Activated CD4-positive, alpha-beta T cell treated with anti-CD3 and anti-CD28 coated beads for 4 hours (primary cell): ENCODE results near the gene BCL2L13.
A peak's percentile ranks its signal among the peaks of the same experiment; 100 is the strongest.
"Not testable (repeated sequence)": the region's sequence is repeated elsewhere in the genome, so short reads cannot be mapped to it uniquely, and the experiment has no call there.

Experiments
- DNase-seq, 2 donors: peaks; one replicate each; pipeline ENCODE4 v3.0.0-alpha.2; 2020

The BCL2L13 gene

DNA sequence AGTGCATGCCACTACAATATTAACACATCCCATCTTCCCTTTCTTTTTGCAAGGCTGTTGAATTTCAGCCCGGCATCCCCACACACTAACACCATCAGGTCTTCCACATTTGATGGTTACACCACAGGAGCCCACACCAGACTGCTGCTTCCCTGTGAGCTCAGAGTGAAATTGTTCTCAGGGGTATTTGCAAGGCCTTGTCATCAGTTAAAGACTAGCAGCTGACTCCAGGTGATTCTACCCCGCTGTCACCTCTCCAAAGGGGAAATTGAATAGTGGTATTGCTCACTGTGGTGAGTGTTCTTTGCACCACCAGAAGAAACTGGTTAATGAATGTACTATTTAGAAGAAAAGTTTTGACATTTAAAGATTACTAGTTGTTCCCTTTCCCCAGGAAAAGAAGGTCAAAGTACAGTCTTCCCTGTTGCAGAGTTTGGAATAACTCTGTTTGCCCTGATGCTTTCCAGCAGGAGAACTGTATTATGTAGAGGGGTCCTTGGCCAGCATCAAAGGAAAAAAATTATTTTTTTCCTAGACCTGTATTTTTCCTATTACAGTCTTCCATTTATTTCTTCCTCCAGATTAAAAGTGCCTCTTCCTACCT lies 93.8 kb downstream of the BCL2L13 start:
- DNase-seq: no peak

DNA sequence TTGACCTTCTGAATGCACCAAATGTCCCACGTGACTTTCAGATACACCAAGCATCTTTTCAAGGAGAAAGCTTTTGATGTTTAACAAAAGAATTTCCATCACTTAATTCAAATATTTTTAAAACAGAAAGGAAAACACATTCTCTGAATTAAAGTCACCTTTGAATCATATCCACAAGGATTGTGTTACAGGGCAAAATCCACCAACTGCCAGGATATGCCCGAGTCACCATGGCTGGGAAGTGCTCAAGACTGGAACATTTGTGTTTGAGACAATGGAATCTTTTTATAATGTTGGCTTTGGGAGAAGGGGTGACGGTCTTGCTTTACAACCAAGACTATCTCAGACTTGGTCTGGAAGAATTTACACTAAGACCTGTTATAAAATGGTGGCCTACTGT lies 94.9 kb downstream of the BCL2L13 start:
- DNase-seq: no peak

DNA sequence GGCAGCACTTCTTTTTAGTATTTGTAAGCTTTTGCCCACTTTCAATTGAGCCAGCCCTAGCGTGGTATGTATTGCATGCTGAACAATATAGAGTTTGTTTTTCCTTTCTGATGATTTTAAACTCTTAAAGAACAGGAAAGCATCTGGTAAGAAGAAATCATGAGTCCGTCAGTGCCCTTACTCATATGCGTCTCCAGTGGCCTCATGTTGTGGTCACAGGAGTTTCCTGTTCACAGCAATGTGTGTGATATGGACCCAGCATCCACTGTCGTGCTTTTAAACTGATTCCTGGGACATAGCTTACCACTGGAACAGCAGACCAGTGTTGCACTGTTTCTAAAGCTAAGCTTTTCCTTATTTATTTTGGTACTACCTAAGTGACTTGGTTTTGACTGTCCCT lies 95.6 kb downstream of the BCL2L13 start:
- DNase-seq: no peak

DNA sequence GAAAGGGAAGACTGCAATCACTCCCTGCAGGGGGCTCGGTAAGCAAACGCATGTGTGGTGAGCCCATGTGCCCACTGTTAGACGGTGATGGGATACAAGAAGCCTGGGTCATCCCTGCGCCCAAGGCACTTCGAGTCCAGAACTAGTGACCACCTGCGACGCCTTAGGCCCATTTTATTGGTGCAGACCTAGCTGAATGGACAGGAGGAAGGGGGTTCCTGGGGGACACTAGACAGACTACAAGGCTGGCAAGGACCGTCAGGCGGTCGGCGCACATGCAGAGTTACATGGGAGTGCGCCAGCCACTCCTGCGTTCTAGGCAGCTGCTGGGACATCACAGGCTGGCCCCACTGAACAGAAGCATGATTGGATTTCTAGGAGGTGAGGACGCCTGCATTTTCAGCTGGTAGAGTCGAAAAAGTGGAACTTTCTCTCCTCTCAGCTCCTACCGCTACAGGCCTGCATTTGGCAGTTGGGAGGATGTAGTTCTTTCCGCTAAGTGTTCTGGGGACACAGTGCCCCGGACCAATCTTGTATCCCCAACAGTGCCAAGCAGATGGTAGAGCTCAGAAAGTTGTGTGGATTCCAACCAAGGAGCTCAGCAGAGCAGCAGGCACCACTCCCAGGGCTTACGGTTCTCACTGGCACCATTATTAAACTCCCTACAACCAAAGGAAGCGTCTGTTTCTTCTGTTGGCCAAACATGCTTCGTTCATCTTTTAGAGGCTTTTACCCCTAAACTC lies 100.0 kb downstream of the BCL2L13 start:
- no peak for DNase-seq

DNA sequence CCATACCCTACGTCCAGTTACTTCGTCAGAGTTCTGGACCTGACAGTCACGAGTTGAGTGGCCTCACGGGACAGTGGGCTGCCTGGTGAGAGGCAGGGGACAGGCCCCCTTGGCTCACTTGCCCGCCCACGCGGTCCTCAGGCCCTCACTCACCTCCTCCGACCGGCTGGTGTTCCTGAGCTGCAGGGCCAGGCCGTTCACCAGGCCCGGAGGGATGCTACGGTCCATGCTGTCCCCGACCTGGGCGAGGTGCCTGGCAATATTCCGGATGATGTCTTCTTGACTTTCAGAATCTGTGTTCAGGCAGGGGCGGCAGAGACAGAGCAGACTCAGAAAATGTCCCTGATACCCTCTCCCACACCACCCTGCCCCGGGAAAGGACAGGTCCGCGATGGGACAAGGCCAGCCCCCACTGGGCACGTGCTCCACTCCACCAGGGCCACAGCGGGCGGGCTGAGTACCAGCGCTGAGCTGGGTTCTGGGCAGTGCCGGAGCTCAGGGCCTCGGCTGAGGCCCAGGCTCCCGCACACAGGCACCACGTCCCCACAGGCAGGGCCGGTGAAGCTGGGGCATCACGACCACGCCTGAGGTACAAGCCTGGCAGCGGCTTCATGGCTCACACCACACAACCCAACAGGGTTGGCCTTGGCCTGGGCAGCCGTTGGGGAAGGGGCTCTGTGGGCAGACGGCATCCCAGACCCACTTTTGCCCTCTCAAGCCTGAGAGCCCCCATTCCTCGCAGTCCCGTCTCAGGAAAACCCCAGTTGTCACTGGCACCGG lies 100.8 kb downstream of the BCL2L13 start:
- no peak for DNase-seq

DNA sequence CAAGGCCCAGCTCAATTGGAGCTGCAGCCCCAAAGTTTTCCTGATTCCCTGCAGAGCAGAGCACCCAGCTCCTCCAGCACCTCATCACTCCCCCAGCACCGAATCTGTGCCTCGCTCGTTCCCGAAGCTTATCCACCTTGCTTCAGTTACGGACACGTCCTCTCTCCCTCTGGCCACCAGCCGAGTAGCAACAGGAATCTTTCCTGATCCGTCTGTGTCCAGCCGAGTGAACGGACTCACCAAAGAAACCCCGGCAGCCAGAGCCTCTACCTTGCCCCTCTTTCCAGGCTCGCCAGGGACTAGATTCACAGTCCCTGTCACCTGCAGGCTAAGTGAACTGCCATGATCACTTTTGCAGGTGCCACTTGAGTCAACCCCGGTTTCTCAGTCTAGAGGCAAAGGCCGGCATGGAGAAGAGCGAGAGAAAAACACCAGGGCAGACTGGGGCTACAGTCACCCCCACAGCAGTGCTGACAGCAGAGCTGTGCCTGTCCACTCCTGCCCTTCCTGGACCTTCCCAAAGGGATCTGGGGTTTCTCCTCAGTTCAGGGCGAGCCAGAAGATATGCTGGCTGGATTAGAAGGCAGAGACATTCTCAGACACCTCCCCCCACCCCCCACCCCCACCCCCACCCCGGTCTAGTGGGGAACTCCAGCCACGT lies 103.4 kb downstream of the BCL2L13 start:
- no peak for DNase-seq

DNA sequence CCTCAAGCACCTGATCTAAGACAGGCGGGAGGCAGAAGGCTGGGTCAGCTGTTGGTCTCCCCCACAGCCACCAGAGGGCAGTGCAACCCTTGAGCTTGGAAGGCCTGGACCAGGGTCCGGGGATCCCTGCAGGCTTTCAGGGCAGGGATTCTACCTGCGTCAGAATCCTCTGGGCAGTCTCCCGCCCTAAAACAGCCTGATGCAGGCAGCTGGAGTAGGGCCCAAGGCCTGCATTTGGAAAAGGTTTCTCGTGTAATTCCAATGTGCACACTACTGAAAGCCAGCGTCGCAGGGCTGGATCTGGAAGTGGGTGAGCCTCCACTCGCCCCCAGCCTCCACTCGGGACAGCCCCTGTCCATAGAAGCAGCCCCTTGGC lies 104.0 kb downstream of the BCL2L13 start:
- peak; percentile 66 to 71 for DNase-seq

DNA sequence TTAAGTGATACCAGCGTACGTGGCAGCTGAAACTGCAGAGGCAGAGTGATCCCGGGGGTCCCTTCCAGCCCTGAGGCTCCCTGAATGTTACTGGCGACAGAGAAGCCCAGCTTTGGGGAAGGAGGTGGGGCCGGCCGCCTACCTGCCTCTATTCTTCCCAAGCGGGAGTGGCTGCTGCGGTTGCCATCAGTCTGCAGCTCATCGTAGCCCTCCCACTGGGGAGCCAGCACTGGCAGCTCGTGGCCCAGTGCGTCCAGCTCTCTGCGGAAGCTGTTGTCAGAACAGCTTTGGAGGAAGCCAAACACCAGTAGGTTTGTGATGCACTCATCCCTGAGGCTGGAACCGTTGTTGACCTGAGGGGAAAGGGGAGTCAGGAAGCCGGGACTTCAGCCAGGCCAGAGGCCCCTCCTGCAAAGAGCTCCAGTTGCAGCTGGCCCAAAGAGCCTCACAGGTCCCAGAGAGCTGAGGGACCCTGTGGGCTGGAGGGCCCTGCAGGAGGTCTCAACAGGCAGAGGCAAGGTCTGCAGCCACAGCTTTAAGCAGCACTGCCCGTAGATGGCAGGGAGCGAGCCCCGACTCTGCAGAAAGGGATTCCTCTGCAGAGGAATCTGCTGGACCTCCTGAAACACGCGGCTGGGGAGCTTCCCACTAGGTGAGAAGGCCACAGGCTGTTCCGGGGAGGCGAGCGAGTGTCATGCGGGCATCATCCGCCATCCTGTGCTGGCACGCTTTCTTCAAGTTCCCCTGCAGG lies 105.3 kb downstream of the BCL2L13 start:
- no peak for DNase-seq

DNA sequence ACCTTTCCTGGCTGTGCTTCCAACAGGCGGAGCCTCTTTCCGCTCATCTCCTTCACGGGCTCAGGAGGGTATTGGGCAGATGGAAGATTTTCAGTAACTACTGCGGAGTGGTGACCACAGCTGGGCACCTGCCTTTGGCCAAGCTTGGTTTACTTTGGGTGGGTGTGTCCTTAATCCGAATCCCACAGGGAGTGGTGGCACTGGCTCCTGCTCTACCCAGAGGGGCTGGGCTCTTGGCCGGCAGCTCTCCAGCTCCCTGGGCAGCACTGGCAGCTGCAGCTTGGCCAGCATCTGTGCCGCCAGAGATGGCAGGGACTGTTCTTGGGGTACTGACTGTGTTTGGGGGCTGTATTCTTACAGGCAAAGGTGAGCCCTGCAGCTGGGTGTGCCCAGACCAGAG lies 105.9 kb downstream of the BCL2L13 start:
- no peak for DNase-seq

DNA sequence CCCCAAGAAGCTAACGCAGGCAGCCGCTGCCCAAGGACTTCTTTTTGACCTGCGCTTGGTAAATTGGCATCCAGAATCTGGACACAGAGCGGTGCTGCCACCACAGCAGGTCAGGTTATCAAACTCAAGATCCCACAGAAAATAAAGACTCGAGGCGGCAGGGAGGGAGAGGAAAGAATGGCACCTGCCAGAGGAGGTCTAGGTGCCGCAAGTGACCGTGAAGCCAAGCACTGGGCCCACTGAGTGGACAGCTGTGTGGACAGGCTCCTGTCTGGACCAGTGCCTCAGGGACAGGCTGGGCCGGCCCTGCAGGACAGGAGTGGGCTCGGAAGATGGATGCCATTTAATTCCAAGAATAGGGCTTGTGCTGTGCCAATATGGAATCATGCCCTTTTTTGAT lies 108.4 kb downstream of the BCL2L13 start:
- DNase-seq: no peak

DNA sequence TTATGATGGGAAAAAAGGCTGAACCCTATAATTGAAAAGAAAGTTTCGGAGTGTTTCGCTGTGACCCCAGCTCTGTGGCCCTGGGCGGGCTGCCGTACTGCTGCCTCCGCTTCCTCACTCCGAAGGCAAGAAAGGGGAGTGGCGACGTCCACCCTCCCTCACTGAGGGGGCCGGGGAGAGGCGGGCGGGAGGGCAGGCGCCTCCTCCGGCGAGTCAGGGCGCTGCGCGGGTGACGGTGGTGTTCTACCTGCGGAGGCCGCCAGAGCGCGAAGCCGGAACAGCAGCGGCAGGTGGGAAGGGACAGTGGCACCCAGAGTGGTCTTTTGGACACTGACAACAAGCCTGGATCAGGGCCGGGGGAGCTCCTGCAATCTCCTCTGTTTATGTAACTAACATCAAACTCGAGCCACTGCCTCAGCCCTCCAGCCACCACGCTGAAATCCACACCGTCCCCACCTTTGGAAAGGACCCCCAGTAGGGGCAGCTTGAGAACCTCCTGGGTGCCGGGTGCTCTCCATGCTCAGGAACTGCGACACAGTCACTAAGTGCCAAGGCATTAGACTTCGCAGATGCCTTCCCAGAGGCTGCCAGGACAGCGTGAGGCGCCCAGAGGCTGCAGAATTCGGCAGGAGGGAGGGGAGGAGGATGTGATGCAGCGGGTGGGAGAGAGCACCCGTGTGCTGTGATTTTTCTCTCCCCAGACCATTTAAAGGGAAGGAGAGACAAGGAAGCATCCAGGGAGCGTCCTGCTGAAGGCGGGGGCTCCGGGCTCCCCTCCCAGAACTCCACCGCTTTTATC lies 110.2 kb downstream of the BCL2L13 start:
- DNase-seq: no peak

DNA sequence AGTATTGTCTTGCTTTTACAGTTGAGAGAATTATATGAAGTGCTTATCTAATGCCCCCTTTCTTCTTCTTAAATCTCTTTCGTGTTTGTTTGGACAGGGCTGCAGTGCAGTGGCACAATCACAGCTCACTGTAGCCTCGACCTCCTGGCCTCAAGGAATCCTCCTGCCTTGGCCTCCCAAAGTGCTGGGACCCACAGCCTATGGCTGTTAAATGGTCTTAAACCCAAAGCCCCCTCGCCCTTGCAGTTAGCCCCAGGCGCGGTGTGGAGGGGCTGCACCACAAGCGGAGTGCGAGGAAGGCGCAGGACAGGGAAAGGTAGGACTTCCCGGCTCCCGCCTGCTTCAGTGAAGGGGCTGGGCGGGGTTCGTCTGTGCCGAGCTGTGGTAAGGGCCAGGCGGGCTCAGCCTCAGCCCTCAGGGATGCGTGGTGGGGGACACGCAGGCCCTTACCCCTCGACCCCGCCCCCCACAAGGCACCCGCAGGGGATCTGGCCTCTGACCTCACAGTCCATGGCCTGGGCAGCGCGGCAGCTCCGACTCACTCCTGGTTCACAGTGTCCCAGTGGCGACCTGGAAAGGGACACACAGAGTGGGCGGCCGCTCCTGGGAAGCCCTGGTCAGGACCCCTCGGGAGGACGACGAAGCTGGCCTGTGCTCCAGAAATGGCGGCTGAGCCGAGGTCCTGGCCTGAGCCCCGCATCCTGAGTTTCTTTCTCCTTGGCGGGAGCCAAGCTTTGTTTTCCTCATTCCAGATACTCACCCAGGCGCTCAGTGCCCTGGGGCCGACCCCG lies 111.2 kb downstream of the BCL2L13 start:
- no peak for DNase-seq

DNA sequence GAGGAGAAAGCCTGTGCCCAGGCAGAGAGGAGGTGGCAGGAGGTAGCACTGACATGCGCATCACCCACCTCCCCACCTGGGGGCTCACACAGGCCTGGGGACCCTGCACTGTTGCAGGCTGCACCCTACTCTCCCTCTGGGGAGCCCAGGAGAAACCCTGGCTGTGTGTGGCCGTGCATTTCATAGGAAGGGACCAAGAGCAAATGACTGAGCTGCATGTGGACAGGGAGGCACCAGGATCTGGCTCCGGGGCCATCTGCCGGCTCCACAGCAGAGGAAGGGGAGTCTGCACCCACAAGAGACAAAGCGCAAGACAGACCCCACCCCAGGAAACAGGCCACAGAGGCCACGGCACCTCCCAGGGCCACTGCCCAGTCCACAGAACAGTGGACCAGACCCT lies 113.0 kb downstream of the BCL2L13 start:
- DNase-seq: no peak

DNA sequence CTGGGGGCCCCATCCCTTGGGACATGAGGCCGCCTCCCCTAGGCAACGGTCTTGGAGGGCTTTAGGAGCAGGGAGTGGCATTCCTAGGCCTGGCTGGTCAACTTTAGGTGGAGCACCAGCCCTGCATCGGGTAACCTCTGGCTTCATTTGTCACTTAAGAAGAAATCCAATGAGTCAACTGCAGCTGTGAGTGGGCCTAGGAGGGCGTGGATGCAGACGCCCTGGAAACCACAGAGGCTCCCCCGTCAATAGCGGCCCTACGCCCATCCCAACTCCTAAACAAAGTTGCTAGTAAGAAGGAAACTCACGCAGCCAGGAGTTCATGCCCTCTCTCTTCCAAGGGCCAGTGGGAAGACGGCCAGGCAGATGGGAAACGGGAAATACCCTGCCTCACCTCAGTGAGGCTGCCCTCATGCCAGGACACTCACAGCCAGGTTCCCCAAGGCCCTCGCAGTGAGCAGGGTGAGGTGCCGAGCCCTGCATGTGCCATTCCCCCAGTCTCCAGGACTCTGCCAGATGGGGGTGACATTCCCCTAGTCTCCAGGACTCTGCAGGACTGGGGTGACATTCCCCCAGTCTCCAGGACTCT lies 114.9 kb downstream of the BCL2L13 start:
- no peak for DNase-seq

DNA sequence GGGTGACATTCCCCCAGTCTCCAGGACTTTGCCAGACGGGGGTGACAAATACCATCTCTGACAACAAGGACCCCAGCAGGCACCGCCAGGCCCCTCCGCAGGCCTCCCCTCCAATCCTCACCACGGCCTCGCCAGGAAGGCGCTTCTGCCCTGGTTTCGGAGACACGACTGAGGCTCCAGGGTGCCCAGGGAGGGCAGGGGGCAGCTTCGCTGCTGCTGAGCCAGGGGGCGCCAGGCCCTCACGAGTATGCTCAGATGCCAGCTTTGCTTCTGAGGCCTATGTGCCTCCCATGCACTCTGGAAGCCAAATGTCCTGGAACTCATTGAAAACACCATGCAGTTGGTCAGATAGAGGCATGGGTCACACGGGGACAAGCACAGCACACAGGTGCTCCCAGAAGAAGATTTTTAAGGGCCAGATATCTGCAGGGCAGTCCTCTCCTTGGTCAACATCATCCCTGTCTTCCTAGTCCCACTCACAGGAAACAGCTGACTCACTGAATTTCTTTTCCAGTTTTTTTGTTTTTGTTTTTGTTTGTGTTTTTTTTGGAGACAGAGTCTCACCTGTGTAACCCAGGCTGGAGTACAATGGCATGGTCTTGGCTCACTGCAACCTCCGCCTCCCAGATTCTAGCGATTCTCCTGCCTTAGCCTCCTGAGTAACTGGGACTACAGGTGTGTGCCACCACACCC lies 115.8 kb downstream of the BCL2L13 start:
- DNase-seq: peak in 1 of 2 donors; percentile 34

DNA sequence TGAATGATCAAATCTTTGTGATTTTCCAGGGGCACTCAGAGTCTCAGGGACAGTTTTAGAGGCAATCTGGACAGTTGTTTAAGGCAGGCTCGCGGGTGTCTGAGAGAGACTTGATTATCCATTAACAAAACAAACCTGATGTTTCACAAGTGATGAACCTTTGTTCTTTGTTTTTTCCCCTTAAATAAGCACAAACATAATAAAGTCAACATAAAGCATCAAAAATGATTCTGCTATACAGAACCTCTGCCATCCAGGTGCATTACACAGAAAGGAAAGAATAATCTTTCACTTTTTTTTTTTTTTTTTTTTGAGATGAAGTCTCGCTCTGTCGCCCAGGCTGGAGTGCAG lies 122.6 kb downstream of the BCL2L13 start:
- no peak for DNase-seq

DNA sequence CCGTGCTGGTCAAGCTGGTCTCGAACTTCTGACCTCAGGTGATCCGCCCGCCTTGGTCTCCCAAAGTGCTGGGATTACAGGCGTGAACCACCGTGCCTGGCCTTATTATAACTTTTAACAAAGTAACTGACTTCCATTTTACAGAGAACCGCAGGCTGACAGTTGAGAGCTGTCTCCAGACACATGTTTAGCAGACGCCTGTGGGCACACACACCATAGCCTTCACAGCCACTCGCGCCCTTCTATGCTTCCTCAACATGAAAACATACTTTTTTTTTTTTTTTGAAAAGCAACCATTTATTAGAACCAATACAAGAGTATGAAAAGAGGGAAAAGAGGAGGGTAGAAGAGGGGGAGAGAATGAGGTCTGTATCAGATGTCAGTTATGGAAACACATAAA lies 124.9 kb downstream of the BCL2L13 start:
- not testable (repeated sequence) for DNase-seq

DNA sequence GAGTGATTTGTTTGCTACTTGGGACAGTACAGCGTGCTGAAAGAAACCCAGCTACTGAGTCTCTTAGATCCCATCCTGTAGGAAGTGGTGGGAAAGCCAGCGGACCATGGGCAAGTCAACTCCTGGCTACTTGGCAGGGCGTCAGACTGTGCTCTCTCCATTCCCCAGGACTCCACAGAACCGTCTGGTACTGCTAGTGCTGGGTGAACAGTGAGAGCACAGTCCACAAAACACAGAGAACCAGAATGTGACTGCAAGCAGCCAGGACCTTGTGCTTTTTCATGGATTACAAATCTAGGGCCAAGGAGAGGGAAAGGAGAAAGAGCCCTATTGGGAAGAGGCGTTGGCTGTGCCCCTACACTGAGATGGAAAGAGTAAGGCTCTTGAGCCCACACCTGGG lies 125.5 kb downstream of the BCL2L13 start:
- no peak for DNase-seq

DNA sequence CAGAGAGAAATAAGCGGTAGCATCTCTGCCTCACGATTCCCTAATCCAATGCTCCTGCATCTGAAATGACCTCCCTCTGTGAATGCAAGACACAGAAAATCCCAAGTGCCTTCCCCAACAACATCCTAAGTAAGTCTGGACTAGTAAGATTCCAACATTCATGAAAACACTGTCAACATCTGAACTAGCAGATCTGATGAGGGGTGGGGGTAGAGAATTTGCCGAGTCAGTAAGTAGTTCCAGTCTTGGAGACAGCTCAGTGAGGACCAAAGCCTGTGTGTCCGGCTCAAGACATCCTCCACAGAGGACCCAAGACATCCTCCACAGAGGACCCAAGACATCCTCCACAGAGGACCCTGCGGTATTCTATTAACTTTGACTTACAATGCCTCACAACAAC lies 126.3 kb downstream of the BCL2L13 start:
- DNase-seq: not testable (repeated sequence)
